ENCODE measurements around the gene ACOX2. TPM values are rescaled to one million over a fixed set of nuclear protein-coding genes. Genes with fewer than 3 reads are reported as not detected.

The ACOX2 gene
- total and polyA plus RNA-seq, 2 of the 13 experiments (the other 11 are each of a cell fraction or from before 2014, with no cell fraction given) = 42.6 to 98.5 TPM

GRCh38 chr3:58514405-58514804, 22.6 kb downstream of the ACOX2 start:
- peaks cover 28% of the 10 kb centered on the region for H3K4me1 ChIP-seq (ENCODE audit: insufficient read depth, low read length)
- no TSS peak for BruUV-seq (replicated peaks)
- 98% methylated on average over 3 of the region's 3 CpGs for WGBS (ENCODE audit: low lambda C conversion rate)
- no peaks in the 10 kb centered on the region for H3K9me3 ChIP-seq (ENCODE audit: low read length)
- in situ Hi-C loops (cut with HindIII; ENCODE audit: extremely low pct_ligation_motif_present, low pct_unique_long_range_greater_than_20kb) = no loop called here
- intact Hi-C loops (cut with micrococcal nuclease; ENCODE audit: unreplicated experiment) = no loop called here
- DNase-seq (ENCODE audit: low spot score) (no peak), FAIRE-seq (no peak), ATAC-seq (no peak)
- no peaks in the 10 kb centered on the region for H3K27me3 ChIP-seq (ENCODE audit: control insufficient read depth in 1 of 2, insufficient read depth in 2 of 2, low read length in 2 of 2)
- H3K79me2 ChIP-seq (ENCODE audit: insufficient read depth, low read length) = no peaks in the 10 kb centered on the region
- H4K20me1 ChIP-seq (ENCODE audit: insufficient read depth, low read length) = no peaks in the 10 kb centered on the region
- H3K9ac ChIP-seq (ENCODE audit: insufficient read depth, low read depth, low read length) = no peak overlapping the region
- H3K4me3 ChIP-seq (replicated peaks in 1 of 3; ENCODE audit: insufficient read depth in 1 of 3, low read depth in 2 of 3, low read length in 3 of 3) = no peak overlapping the region
- H2AFZ ChIP-seq (ENCODE audit: low read length) = no peak overlapping the region
- H3K36me3 ChIP-seq (replicated peaks in 1 of 2; ENCODE audit: control insufficient read depth in 1 of 2, insufficient read depth in 2 of 2, low read length in 2 of 2) = peaks cover 6 to 48% of the 10 kb centered on the region in 2 experiments
- POLR2A ChIA-PET = no interaction called here
- H3K27ac ChIP-seq (ENCODE audit: extremely low read length, insufficient read depth, low read length) = no peak overlapping the region
- H3K4me2 ChIP-seq (ENCODE audit: low read depth, low read length) = no peak overlapping the region
- CTCF ChIA-PET (ENCODE audit: low intra/inter-chr PET ratio, low total read pairs) = no interaction called here
- TF ChIP-seq ZNF44 (CRISPR knock-in tag; IDR thresholded peaks at IDR 0.05) = no peak
- no peak for TF ChIP-seq ZNF607 (CRISPR knock-in tag; IDR thresholded peaks at IDR 0.05; ENCODE audit: borderline replicate concordance)
- no peak for TF ChIP-seq ZBTB40 (IDR thresholded peaks at IDR 0.05)
- no peak for TF ChIP-seq ZBTB40 (CRISPR knock-in tag; IDR thresholded peaks at IDR 0.05)
- no peak for TF ChIP-seq ATF2 (CRISPR knock-in tag; IDR thresholded peaks at IDR 0.05)
- no peak for TF ChIP-seq TFDP2 (CRISPR knock-in tag; IDR thresholded peaks at IDR 0.05)
- TF ChIP-seq ZBTB46 (CRISPR knock-in tag; IDR thresholded peaks at IDR 0.05; ENCODE audit: borderline replicate concordance) = no peak
- TF ChIP-seq FOSL1 (CRISPR knock-in tag; IDR thresholded peaks at IDR 0.05; ENCODE audit: borderline replicate concordance) = no peak
- TF ChIP-seq HOXA3 (CRISPR knock-in tag; IDR thresholded peaks at IDR 0.05) = no peak
- TF ChIP-seq JDP2 (CRISPR knock-in tag; IDR thresholded peaks at IDR 0.05; ENCODE audit: borderline replicate concordance) = no peak
- no peak for TF ChIP-seq XBP1 (CRISPR knock-in tag; IDR thresholded peaks at IDR 0.05)
- no peak for TF ChIP-seq BCL6 (CRISPR knock-in tag; IDR thresholded peaks at IDR 0.05)
- TF ChIP-seq ZNF776 (CRISPR knock-in tag; IDR thresholded peaks at IDR 0.05) = no peak
